Tibial nerve (tissue), 4 donors: ENCODE data around the gene FOXF1.

Source experiments
- CTCF ChIP-seq, 5 experiments: fragments of 200-600 bp in 3 of 5; fragments of 450-650 bp in 2 of 5; sonication (generic) in 3 of 5; IDR thresholded peaks; one replicate each; pipeline ENCODE4 v1.5.1; 2016 to 2019; ENCODE audit warnings: antibody characterized with exemption in 5 of 5, mild to moderate bottlenecking in 3 of 5, moderate library complexity in 2 of 5
- EP300 ChIP-seq, 2 donors: sonication (generic); formaldehyde crosslinking; IDR thresholded peaks; one replicate each; pipeline ENCODE4 v1.6.1; 2017; ENCODE audit warnings: antibody characterized with exemption in 2 of 2, mild to moderate bottlenecking in 1 of 2
- POLR2A ChIP-seq, 2 donors: fragments of 450-650 bp; IDR thresholded peaks; one replicate each; pipeline ENCODE4 v1.6.1; 2017; ENCODE audit warnings: antibody characterized with exemption in 2 of 2, mild to moderate bottlenecking in 2 of 2, moderate library complexity in 2 of 2

- no peak for TF ChIP-seq CTCF (IDR thresholded peaks at IDR 0.05)
- no peak for TF ChIP-seq POLR2A (IDR thresholded peaks at IDR 0.05)
- TF ChIP-seq EP300 (IDR thresholded peaks at IDR 0.05), result no peak
Measured at GRCh38 chr16:86500708-86501510, 9.4 kb upstream of the FOXF1 start.
